Measurements from ENCODE around the gene ACSL4. TPM values are rescaled to one million over a fixed set of nuclear protein-coding genes. Genes with fewer than 3 reads are reported as not detected.
A peak's percentile ranks its signal among the peaks of the same experiment; 100 is the strongest.
"Not testable (repeated sequence)": the region's sequence is repeated elsewhere in the genome, so short reads cannot be mapped to it uniquely, and the experiment has no call there.

The ACSL4 gene
- total RNA-seq, 4 donors from 2014 or later: 17.9 to 68.7 (median 26.6) TPM

GRCh38 chrX:109654516-109655109 lies 78.4 kb downstream of the ACSL4 start:
- H3K27ac ChIP-seq: no peak overlapping the region
- TF ChIP-seq CTCF (IDR thresholded peaks at IDR 0.05) (no peak), EP300 (IDR thresholded peaks at IDR 0.05) (no peak), POLR2A (IDR thresholded peaks at IDR 0.05) (no peak)
- no peaks in the 10 kb centered on the region for H3K9me3 ChIP-seq
- DNase-seq (ENCODE audit: low spot score in 2 of 2): no peak
- no peaks in the 10 kb centered on the region for H3K4me1 ChIP-seq
- 77 to 89% methylated on average over 5 of the region's 5 CpGs for WGBS, 2 donors
- no peak overlapping the region for H3K4me3 ChIP-seq
- peaks cover 0 to 4% of the 10 kb centered on the region in 2 donors for H3K27me3 ChIP-seq
- H3K36me3 ChIP-seq: peaks cover 0 to 19% (median 0%) of the 10 kb centered on the region in 3 donors

GRCh38 chrX:109644671-109645070 lies 88.4 kb downstream of the ACSL4 start:
- WGBS, 2 donors: 93 to 96% methylated on average over 14 to 19 of the region's 19 CpGs
- not testable (repeated sequence) for H3K9me3 ChIP-seq; H3K27ac ChIP-seq; H3K27me3 ChIP-seq; H3K36me3 ChIP-seq; H3K4me1 ChIP-seq; DNase-seq (ENCODE audit: low spot score in 2 of 2); H3K4me3 ChIP-seq

GRCh38 chrX:109643687-109644086 lies 89.4 kb downstream of the ACSL4 start:
- no peaks in the 10 kb centered on the region for H3K36me3 ChIP-seq
- H3K27ac ChIP-seq: no peak overlapping the region
- no peaks in the 10 kb centered on the region for H3K9me3 ChIP-seq
- no peak for DNase-seq (ENCODE audit: low spot score in 2 of 2)
- H3K27me3 ChIP-seq: no peaks in the 10 kb centered on the region
- 82 to 91% methylated on average over 2 of the region's 2 CpGs for WGBS, 2 donors
- TF ChIP-seq CTCF (IDR thresholded peaks at IDR 0.05): no peak
- no peak for TF ChIP-seq EP300 (IDR thresholded peaks at IDR 0.05)
- TF ChIP-seq POLR2A (IDR thresholded peaks at IDR 0.05): no peak
- H3K4me3 ChIP-seq: no peak overlapping the region
- no peaks in the 10 kb centered on the region for H3K4me1 ChIP-seq

- Histone ChIP-seq H3K4me3 (no peak overlapping the region), H3K36me3 (no peaks in the 10 kb centered on the region), H3K4me1 (no peaks in the 10 kb centered on the region), H3K27ac (no peak overlapping the region), H3K27me3 (peaks cover 0 to 7% of the 10 kb centered on the region in 2 donors), H3K9me3 (no peaks in the 10 kb centered on the region)
- DNase-seq (ENCODE audit: low spot score in 2 of 2): no peak
- TF ChIP-seq EP300 (IDR thresholded peaks at IDR 0.05): no peak
- no peak for TF ChIP-seq POLR2A (IDR thresholded peaks at IDR 0.05)
- no peak for TF ChIP-seq CTCF (IDR thresholded peaks at IDR 0.05)
- WGBS, 2 donors: 79 to 100% methylated on average over 1 of the region's 1 CpG
These were observed 94.9 kb downstream of the ACSL4 start for GRCh38 chrX:109638158-109638557.

GRCh38 chrX:109637477-109637876 lies 95.6 kb downstream of the ACSL4 start:
- DNase-seq (ENCODE audit: low spot score in 2 of 2); H3K27me3 ChIP-seq; H3K9me3 ChIP-seq; H3K4me1 ChIP-seq; H3K4me3 ChIP-seq; H3K27ac ChIP-seq; H3K36me3 ChIP-seq: not testable (repeated sequence)
- WGBS, 2 donors: 93 to 100% methylated on average over 2 of the region's 2 CpGs

- TF ChIP-seq CTCF (IDR thresholded peaks at IDR 0.05) (peak in 2 of 5 experiments; percentile 30 to 41), EP300 (IDR thresholded peaks at IDR 0.05) (no peak)
- Histone ChIP-seq H3K4me3 (no peak overlapping the region), H3K36me3 (no peaks in the 10 kb centered on the region), H3K27me3 (peaks cover 0 to 9% of the 10 kb centered on the region in 2 donors), H3K9me3 (no peaks in the 10 kb centered on the region), H3K27ac (no peak overlapping the region), H3K4me1 (no peaks in the 10 kb centered on the region)
- no peak for DNase-seq (ENCODE audit: low spot score in 2 of 2)
- WGBS, 2 donors: 22 to 29% methylated on average over 3 of the region's 3 CpGs
These were observed 97.9 kb downstream of the ACSL4 start for GRCh38 chrX:109635146-109635545.
